ENCODE measurements around the gene JTB.

Gene JTB

GRCh38 chr1:153938996-153939395 lies 38.5 kb downstream of the JTB start:
- H3K9me3 ChIP-seq (ENCODE audit: control insufficient read depth, insufficient read depth, low read length), result no peaks in the 10 kb centered on the region
- H3K4me1 ChIP-seq (ENCODE audit: insufficient read depth, low read length), result no peaks in the 10 kb centered on the region
- H3K36me3 ChIP-seq (ENCODE audit: insufficient read depth, low read length), result peaks cover 8% of the 10 kb centered on the region
- no peak overlapping the region for H3K9ac ChIP-seq (ENCODE audit: low read depth, low read length)

GRCh38 chr1:153937331-153937730 lies 40.1 kb downstream of the JTB start:
- Histone ChIP-seq H3K9ac (ENCODE audit: low read depth, low read length) (no peak overlapping the region), H3K4me1 (ENCODE audit: insufficient read depth, low read length) (no peaks in the 10 kb centered on the region), H3K9me3 (ENCODE audit: control insufficient read depth, insufficient read depth, low read length) (no peaks in the 10 kb centered on the region), H3K36me3 (ENCODE audit: insufficient read depth, low read length) (peaks cover 8% of the 10 kb centered on the region)

DNA sequence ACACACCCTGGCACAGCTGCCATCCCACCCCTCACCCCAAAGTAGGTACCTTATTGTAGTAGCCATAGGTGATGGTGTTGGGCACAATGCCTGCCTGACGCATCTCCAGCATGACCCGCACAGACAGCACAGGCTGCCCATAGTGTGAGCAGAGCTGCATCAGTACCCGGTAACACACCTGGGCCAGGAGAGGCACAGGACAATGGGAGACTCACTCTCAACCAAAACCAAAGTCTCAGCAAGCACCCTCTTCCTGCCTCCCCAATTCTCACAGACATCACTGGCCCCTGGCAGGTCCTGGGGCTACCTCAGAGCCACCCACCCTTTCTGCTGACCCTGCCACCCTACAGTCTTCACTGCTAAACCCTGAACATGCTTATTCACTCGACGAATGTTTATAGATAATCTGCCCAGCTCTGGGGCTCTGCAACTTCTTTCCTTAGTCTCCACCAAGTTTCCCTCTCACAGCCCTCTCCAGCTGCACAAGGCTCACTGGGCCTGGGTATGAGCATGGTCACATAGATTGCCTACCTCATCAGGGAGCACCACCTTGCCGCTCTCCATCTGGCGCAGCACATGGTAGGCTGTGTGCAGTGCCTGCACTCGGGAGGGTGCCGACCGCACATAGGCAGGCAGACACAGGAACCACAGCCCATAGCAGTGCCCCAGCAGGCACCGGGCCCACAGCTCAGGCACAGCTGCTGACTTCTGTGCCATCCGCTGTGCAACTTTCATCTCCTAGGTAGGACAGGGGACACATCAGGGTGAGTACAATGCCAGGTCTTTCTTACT lies 41.3 kb downstream of the JTB start:
- H3K4me1 ChIP-seq (ENCODE audit: insufficient read depth, low read length), result no peaks in the 10 kb centered on the region
- peaks cover 8% of the 10 kb centered on the region for H3K36me3 ChIP-seq (ENCODE audit: insufficient read depth, low read length)
- no peaks in the 10 kb centered on the region for H3K9me3 ChIP-seq (ENCODE audit: control insufficient read depth, insufficient read depth, low read length)
- no peak overlapping the region for H3K9ac ChIP-seq (ENCODE audit: low read depth, low read length)

GRCh38 chr1:153934746-153935145 lies 42.7 kb downstream of the JTB start:
- H3K36me3 ChIP-seq (ENCODE audit: insufficient read depth, low read length), result no peaks in the 10 kb centered on the region; the same call in none of the 2 replicates
- H3K4me1 ChIP-seq (ENCODE audit: insufficient read depth, low read length), result no peaks in the 10 kb centered on the region
- H3K9me3 ChIP-seq (ENCODE audit: control insufficient read depth, insufficient read depth, low read length), result no peaks in the 10 kb centered on the region
- no peak overlapping the region for H3K9ac ChIP-seq (ENCODE audit: low read depth, low read length)

DNA sequence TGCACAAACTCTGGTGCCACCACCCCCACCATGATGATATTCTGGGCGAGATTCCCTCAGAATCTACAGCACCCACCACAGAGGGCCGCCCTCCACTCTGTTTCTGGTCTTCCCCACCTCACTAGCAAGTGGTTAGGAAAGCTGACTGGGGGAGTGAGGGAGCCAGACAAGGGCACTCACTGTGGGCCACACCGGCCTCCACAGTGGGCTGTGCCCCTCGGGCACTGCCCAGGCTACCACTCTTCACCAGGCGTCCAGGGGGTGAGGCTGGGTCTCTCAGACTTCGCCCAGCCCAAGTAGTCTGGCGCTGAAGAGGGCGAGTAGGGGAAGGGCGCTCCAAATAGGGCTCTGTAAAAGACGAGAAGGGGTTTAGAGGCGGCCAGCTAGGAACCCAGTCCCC lies 43.5 kb downstream of the JTB start:
- Histone ChIP-seq H3K9ac (ENCODE audit: low read depth, low read length) (no peak overlapping the region), H3K4me1 (ENCODE audit: insufficient read depth, low read length) (no peaks in the 10 kb centered on the region), H3K36me3 (ENCODE audit: insufficient read depth, low read length) (no peaks in the 10 kb centered on the region; the same call in none of the 2 replicates), H3K9me3 (ENCODE audit: control insufficient read depth, insufficient read depth, low read length) (no peaks in the 10 kb centered on the region)

DNA sequence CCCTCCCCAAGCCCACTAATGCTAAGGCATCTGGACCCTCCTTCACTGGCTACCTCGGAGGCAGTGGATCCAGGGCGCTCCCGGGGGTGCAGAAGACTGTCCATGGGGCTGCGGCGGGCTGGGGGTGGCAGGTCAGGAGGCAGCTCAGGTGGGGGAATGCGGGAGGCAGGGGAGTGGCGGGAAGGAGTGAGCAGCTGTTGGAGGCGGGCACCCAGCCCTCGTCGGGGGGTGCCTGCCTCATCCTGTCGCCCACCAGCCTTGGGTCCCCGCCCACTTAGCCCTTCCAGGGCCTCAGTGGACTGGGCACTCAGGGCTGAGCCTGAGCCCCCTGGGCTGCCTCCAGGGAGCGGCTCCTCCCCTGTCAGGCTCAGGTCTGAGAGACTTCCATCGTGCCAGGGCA lies 44.0 kb downstream of the JTB start:
- Histone ChIP-seq H3K4me1 (ENCODE audit: insufficient read depth, low read length) (no peaks in the 10 kb centered on the region), H3K9ac (ENCODE audit: low read depth, low read length) (no peak overlapping the region), H3K36me3 (ENCODE audit: insufficient read depth, low read length) (no peaks in the 10 kb centered on the region; the same call in none of the 2 replicates), H3K9me3 (ENCODE audit: control insufficient read depth, insufficient read depth, low read length) (no peaks in the 10 kb centered on the region)

DNA sequence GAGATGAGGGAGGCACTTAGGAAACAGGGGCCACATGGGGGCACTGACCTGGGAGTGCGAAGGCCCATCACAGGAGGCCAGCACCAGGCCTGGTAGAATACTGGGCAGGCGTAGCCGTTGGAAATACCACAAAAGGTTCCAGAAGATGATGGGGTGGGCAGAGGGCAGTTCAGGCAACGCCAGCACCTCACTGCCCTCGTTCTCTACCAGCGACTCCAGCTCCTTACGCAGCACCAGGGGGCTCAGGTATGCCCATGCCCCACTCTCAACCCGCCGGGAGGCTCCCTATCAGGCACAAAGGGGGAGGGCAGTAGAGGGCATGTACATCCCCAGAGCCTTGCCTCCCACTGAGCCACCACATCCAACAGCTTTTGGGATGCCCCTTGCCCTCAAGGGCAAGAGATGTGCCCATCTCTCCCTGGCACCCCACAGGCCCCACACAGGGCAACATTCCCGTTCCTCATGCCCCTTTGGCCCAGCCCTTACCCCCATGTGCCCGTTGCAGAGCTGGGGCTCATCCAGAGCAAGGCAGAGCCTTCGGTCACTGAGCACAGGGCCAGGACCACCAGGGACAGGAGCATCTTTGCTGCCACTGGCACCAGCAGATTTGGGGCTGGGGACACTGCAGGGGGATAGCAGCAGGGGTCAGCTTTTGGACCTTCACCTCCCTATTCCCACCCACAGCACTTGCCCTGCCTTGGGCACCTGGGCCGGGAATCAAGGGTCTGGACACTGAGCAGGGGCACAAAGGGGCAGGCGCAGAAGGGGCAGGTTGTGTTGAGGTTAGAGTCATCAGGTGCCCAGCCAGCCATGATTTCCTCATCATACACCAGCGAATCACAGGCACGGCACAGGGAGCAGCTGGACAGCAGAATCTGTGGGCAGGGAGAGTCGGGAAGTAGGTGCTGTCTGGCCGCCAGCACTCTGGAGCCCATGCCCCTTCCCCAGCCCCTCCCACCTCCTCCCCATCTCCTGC lies 45.0 kb downstream of the JTB start:
- no peaks in the 10 kb centered on the region; the same call in none of the 2 replicates for H3K36me3 ChIP-seq (ENCODE audit: insufficient read depth, low read length)
- no peaks in the 10 kb centered on the region for H3K4me1 ChIP-seq (ENCODE audit: insufficient read depth, low read length)
- no peaks in the 10 kb centered on the region for H3K9me3 ChIP-seq (ENCODE audit: control insufficient read depth, insufficient read depth, low read length)
- no peak overlapping the region for H3K9ac ChIP-seq (ENCODE audit: low read depth, low read length)

GRCh38 chr1:153929981-153930948 lies 47.2 kb downstream of the JTB start:
- Histone ChIP-seq H3K9ac (ENCODE audit: low read depth, low read length) (no peak overlapping the region), H3K36me3 (ENCODE audit: insufficient read depth, low read length) (no peaks in the 10 kb centered on the region; the same call in 1 of the 2 replicates), H3K4me1 (ENCODE audit: insufficient read depth, low read length) (no peaks in the 10 kb centered on the region), H3K9me3 (ENCODE audit: control insufficient read depth, insufficient read depth, low read length) (no peaks in the 10 kb centered on the region)

GRCh38 chr1:153929426-153929825 lies 48.0 kb downstream of the JTB start:
- Histone ChIP-seq H3K36me3 (ENCODE audit: insufficient read depth, low read length) (no peaks in the 10 kb centered on the region; the same call in 1 of the 2 replicates), H3K9me3 (ENCODE audit: control insufficient read depth, insufficient read depth, low read length) (no peaks in the 10 kb centered on the region), H3K4me1 (ENCODE audit: insufficient read depth, low read length) (no peaks in the 10 kb centered on the region), H3K9ac (ENCODE audit: low read depth, low read length) (no peak overlapping the region)

GRCh38 chr1:153928791-153929341 lies 48.6 kb downstream of the JTB start:
- Histone ChIP-seq H3K4me1 (ENCODE audit: insufficient read depth, low read length) (no peaks in the 10 kb centered on the region; the same call in 1 of the 2 replicates), H3K9me3 (ENCODE audit: control insufficient read depth, insufficient read depth, low read length) (no peaks in the 10 kb centered on the region), H3K9ac (ENCODE audit: low read depth, low read length) (no peak overlapping the region), H3K36me3 (ENCODE audit: insufficient read depth, low read length) (no peaks in the 10 kb centered on the region; the same call in 1 of the 2 replicates)

DNA sequence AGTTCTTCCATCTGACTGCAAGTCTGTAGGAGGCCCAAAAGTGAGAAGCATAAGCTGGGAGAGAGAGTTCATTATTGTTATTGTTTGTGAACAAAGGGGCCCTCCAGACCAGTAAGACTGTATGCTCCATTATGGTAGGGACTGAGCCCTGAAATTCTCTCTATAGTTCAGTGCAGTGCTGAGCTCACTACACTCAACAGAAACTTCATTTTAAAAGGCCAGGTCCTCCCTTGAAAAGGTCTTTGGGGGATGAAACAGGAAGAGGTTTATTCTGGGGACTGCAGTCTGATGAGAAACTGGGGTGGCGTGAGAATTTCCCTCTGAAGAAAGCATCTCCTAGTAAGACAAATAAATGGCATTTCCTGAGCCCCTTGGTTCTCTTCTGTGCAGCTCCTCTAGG lies 49.2 kb downstream of the JTB start:
- no peaks in the 10 kb centered on the region for H3K9me3 ChIP-seq (ENCODE audit: control insufficient read depth, insufficient read depth, low read length)
- H3K9ac ChIP-seq (ENCODE audit: low read depth, low read length), result no peak overlapping the region
- H3K36me3 ChIP-seq (ENCODE audit: insufficient read depth, low read length), result no peaks in the 10 kb centered on the region; the same call in 1 of the 2 replicates
- no peaks in the 10 kb centered on the region; the same call in 1 of the 2 replicates for H3K4me1 ChIP-seq (ENCODE audit: insufficient read depth, low read length)

- no peaks in the 10 kb centered on the region; the same call in 1 of the 2 replicates for H3K4me1 ChIP-seq (ENCODE audit: insufficient read depth, low read length)
- H3K9ac ChIP-seq (ENCODE audit: low read depth, low read length), result no peak overlapping the region
- no peaks in the 10 kb centered on the region for H3K9me3 ChIP-seq (ENCODE audit: control insufficient read depth, insufficient read depth, low read length)
- no peaks in the 10 kb centered on the region for H3K36me3 ChIP-seq (ENCODE audit: insufficient read depth, low read length)
Measured at GRCh38 chr1:153926405-153926804, 51.1 kb downstream of the JTB start.

All from ES-I3 (cell line).